Stimulated activated CD8-positive, alpha-beta memory T cell treated with anti-CD3 and anti-CD28 coated beads, Interleukin-7, amount 100 ng/mL, for 1 hour (primary cell): Measurements from ENCODE around the gene DCBLD2.

ENCODE experiments used
- DNase-seq, 2 donors: peaks; one replicate each; pipeline ENCODE4 v3.0.0-alpha.2; 2020; ENCODE audit warnings: low read depth in 2 of 2

The DCBLD2 gene

DNA sequence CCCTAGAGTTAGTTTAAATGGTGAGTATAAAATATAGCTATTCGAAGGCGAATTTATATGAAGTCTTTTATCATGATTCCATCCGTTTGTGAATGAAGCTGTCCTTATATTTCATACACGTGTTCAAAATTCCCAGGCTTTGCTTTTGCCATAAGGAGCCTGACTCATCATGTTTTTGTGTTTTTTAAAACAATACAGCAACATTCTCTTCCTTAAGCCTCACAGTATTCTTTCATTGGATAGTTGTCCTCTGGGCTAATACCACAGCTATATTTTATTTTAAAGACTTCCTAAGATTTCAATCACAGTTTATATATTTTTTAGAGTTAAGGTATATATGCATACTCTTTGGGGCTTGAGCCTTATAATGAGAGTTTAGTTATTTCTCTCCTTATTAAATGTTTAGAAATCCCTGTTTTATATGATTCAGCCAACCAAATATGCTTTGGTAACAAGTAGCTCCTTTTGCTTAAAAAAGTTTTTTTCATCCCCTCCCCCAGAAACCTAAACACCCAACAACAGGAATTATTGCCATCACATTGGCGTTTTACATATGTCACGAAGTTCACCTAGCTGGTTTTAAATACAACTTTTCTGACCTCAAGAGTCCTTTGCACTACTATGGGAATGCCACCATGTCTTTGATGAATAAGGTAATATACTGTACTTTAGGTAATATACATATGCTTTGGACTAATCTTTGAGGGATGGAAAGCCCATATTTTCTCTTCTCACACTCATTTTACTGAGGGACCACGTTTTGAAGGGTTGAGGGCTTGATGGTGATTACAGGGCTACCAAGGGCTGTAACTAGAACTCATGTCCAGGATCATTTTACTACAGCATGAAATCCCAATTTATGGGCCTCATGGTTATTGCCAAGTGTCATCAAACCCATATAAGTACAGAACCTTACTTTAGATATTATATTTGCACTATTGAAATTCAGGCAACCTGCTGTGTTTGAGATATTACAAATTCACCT is 109.9 kb downstream of the DCBLD2 start:
- no peak for DNase-seq

DNA sequence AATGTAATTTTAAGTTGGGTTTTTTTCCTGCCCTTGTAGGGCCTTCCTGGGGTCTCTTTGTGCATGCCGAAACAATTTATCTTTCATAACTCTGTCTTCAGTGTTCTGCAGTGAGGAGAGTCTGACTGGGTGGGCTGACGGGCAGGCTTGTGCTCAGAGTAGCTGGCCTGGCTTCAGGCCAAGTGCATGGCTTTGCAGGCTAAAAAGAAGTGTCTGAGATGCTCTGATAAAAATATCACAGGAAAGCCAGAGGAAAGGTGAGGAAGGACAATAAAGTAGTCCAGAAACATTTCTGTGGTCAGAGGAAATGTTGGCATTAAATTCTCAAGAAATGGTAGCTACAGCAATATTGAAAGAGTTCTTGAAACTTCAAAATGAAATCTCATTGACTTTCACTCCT is 112.8 kb downstream of the DCBLD2 start:
- DNase-seq: no peak

DNA sequence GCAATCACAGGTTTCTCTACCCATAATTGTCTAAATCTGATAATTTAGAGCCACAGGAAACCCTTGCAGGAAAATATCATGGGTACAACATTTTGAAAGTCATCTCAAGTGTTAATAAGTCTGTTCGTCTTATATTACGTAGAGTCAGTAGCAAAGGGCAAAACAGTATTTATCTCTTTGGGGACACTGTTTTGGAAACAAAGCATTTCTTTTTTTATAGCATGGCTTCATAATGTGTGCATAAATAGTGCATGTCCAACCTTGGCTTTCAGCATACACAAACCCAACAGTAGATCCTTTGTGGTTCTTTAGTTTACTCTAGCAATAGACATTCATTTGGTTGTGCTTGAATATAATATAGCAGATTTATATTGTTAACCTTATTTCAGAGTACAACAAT is 114.3 kb downstream of the DCBLD2 start:
- no peak for DNase-seq

DNA sequence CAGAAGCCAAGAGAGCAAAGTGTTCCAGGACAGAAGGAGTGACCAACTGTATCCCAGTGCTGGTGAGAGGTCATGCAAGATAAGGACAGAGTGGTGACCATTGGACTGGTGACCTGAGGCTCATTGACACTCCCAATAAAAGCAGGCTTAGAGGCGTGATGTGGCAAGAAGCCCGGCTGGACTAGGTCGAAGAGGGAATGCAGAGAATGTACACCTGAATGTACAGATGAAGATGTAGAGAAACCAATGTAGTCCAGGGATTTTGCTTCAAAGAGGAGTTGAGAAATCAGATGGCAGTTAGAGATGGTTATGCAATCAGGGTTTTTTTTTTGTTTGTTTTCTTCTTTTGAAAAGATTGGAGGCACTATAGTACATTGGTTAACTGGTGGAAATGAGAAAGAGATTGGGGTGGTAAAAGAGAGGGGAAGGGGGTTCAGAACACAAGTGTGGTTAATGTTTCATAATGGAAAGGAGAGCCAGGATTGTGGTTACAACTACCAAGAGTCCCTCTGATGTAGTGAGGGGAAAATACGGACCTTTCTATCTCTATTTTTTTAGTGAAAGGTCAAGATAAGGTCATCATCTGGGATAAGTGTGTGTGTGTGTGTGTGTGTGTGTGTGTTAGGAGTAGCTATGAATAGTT is 115.0 kb downstream of the DCBLD2 start:
- DNase-seq: no peak

DNA sequence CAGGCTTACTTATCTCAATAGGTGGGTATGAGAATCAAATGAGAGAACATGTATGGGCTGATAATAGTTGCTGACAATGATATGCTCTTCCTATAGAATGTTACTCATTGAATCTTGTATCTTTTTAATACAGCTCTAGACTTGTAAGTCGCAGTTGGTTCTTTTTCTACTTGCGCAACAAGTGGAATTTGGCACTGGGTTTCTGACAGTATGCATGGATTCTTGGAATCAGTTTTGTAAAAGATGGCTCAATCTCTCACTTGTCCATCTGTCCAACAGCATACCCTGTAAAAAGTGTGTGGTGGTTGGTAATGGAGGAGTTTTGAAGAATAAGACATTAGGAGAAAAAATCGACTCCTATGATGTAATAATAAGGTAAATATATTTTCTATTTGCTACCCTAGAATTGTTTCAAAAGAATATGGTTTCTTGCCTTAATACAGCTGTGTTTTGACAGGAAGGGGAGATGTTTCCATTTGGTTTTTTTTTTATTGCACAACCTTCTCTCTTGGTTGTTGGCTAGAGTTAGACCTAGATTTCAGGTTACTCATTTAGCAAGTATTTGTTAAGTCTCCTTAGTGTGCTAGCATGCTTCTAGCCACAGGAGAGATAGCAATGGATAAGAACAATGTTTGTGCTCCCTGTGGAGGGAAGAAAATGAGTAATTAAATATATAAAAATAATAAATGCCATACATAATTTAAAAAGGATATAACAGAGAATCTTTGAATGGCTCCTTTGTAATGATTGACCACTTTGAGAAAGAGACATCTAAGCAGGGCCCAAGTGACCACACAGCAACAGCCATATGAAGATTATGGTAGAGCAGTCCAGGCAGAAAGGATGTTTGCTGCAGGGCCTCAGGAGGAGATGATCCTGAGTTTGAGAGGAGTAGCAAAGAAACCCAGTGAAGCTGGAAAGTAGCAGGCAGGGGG is 116.6 kb downstream of the DCBLD2 start:
- DNase-seq: no peak

DNA sequence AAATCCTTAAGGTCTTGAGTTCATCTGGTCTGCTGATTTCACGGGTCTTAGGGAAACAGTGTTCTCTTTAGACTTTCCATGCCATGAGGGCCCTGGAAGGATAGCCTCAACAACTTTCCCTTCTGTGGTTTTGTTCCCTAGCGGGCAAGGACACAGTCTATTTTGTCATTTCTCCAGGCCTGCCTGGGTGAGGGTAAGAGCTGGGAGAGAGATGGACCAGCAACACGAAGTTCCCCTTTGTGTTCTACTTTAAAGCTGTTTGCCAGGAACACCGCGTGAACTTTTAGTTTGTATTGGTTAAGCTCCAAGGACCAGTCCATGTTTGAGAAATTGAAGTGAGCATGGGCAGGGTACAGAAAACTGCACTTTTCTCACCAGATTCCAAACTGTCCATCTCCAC is 117.5 kb downstream of the DCBLD2 start:
- no peak for DNase-seq

DNA sequence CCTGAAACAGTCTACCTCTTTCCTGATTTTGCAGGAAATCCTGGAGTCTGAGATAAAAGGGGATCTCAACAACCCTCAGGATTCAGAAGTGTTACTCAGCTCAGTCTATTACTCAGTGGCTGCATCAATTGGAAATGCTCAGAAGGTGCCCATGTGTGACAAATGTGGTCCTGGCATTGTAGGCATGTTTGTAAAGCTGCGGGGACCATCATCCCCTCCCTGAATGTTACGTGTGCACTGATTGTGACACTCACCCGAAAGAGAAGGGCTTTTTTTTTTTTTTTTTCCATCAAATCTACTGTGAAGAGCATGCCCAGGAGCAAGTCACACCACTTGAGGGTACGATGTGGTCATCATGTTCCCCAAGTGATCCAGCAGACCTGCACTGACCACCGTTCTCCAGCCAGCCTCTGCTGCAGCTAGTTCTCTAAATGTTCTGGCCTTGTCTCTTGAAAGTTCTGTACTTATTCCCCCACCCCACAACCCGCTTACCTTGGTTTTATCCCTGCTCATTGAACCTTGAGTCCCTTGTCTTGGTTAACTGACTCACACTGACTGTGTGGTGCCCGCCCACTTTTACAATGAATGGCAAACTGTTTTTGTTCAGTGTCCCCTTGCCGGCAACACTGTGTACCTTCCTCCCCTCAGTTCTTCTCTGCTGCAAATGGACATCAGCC is 118.5 kb downstream of the DCBLD2 start:
- DNase-seq: no peak

DNA sequence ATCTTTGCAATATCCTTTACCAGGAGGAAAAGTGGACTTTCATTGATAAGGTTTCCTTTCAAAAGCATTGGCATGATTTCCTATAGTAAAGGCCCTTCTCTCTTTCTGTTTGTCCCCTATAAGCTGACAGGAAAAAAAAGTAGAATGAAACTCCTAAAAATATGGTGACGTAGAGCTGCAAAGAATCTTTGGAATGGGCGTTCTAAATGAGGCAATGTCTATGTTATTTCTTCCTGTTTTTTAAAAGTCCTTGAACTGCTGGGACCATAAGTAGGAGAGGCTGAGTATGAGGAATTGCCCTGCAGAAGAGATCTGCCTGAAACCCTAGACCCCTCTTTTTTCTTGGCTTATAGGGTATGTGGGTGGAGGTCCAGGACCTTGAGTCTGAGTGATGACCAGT is 121.2 kb downstream of the DCBLD2 start:
- no peak for DNase-seq

DNA sequence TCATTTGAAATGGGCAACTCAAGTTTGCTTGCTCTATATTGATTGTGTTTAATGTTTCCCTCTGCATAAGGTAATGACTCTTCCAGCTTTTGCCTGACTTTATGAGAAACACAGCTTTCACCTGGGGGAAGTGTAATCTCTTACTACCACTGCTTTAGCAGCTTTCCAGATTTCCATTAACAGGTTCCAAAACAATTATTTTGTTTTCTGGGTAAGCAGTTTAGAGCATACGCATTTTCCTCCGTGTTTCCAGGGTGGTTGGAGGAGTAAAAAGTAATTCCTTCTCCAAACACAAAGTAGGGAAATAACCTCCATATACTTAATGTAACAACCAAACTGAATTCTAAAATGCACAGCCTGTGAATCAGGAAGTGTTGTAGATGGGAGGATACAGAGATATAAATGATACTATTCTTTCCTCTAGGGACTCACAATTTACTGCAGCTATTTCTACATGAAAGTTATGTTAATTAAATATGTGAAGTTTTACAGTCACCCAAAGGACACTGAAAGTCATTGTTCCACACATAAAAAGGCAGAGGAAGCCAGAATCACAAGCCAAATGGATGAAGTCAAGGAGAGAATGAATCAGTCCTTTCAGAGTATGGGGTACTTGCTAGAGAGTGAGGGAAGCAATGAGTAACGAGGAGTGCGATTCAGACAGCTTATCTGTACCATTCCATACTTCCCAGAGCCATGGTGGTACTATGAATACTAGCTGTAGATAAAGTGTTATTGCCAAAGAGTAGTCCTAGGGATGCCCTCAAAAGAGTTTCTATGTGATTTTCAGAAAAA is 121.8 kb downstream of the DCBLD2 start:
- no peak for DNase-seq

DNA sequence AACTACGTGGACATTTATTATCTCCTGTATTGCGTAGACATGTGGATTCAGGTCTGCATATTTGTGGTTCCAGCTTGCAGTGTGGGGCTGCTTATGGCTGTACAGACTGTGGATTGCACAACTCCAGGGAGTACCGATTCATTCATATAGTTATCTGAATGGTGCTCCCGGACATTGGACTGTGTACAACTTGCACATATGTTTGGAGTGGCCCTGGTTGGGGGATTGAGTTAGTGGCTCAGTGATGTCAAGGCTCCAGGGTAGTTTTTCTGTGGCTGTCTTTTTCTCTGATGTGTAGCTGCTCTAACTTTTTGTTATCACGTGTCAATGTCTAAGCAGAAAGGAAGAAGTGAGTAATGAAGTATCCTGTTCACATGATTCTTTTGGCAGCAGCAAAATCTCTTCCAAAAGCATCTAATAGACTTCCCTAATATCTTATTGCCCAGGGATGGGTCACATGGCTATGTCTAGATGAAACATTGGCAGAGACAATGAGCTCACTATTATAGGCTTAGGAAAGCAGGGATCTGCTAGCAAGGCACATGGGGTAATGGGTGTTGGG is 122.6 kb downstream of the DCBLD2 start:
- no peak for DNase-seq

DNA sequence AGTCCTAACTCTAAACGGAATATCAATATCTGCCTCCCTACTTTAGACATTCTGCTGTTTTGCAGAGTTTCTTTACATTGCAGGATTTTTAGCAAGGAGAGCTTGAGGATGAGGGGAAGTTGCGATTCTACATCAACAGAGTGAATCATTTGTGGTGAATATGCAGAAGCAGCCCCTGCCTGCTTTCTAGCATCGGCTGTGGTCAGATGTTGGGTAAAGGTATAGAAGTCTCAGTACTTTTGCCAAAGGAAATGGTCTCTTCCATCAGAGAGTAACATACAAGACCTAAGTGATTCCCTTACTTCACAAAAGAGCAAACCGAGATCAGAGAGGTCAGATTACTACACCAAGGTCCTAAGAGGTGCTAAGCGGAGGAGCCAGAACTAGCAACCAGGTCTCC is 123.1 kb downstream of the DCBLD2 start:
- no peak for DNase-seq

DNA sequence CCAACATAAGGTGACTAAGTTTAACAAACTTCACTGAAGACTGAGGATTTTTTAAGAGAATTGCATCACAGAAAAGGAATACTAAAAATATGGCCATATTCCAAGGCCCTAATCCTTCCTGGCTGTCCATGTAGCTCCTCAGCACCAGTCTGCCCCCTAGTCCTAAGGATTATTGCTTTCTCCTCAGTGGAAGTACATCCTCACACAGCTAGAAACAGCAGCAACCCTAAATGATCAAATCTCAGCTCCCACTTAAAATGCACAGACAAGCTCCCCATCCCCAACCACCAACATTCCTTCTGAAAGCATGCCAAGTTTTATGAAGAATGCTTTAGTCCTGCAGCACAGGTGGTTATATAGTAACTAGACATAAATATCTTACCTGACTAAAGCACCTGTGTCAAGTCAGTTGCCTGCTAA is 123.7 kb downstream of the DCBLD2 start:
- DNase-seq: no peak

DNA sequence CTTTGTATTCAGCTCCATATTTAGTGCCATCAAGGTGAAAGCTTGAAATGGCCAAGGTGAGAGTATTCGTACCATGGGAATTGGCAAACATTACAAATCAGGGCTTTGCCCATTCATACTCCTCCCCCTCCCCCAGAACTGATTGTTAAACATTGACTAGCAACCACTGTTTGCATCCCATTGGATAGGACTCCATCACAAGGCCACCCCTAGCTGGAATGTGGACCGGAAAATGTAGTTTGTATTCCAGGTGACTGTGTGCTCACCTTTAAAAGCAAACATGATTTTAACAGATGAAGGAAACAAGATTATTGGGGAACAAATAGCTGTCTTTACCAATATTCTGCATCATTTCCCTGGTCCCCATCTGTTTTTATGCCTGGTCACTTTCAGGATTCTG is 124.2 kb downstream of the DCBLD2 start:
- no peak for DNase-seq

DNA sequence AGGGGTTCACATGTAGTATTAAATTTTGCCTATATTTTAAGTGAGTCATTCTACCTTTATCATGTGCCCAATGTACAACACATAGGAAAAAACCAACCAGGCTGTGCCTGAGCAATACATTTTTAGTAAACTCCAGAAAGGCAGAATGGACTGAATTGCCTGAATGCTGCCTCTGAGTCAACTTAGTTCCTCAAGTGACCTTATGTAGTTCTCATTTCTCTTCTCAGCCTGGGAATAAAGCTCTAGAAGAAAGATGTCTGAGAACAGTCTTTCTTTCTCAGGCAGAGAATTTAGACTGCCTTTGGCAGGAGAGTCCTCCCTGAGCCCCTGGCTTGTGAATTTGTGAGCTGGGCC is 125.4 kb downstream of the DCBLD2 start:
- DNase-seq: no peak

DNA sequence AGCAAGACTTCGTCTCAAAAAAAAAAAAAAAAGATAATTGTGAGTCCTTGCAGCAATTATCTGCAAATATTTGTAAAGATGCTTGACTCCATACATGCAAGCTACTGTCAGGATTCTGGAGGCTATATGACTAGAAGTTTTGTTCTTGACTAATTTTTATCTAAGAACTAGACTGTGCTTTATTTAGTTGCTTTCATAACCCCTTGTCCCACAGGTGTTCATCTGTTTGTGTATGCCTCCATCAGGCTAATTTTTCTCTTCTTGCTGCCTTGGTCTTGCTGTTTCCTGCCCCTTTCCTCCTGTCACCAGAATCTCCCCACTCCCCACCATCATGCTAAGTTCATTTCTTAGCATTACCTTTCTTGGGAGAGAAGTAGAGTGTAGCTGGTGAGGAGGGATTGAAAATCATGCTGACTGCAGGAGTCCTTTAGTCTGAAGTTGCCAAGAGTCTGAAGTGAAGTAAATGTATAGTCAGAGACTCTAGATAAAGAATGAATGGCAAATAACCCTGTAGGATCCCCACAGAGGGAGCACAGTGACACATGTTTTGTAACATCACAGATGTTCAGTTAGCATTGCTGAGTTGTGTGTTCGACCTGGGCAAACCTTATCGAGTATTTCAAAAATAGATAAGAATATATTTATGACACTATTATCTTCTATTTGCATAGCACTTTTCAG is 125.9 kb downstream of the DCBLD2 start:
- DNase-seq: no peak

DNA sequence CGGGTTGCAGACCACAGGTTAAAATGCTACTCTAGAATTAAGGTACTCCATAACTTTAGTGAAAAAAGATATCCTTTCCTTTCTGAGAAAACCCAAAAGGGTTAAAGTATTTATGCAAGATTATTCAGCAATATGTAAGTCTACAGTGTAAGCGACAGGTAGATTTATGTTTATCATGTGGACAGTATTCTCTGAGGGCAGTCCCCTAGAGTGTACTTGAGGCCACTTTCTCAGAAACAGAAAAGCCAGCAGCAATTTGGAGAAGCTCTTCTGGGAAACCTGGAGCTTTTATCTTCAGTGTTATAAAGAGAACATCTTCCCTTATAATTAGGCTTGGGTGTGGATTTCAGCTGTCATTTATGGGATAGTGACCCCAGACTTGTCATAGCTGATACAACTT is 129.5 kb downstream of the DCBLD2 start:
- DNase-seq: no peak

DNA sequence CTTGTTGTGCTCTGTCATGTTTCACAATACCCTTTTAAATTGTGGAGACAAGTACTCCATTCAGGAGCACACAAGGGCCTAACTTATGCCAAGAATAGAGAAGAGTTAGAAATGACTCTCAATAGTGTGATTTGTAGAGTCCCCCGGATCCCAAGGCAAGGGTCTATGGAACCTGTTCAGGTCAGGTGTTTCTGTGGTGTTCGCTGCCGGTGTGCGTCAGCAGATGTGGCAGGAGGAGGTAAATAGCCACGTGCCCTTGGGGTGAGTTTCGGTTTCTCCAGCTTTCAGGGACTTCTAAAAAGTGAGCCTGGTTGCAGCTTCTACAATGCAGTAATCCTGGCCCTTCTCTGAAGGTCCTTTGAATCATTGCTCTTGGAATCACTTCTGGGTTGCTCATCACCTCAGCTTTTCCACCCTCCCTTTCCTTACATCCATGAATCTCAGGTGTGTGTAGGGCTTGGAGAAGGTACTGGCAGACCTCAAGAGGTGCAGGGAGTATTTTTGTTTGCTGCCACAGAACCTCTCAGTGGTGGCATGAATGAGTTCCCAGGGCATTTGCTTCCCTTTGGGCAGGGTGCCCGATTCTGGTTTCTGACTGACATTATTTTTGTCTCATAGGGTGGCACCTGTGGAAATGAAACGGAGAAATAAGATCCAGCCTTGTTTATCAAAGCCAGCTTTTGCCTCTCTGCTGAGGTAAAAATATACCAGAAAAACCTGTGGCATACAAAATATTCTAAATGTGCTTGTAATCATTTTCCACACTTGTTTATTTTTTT is 131.0 kb downstream of the DCBLD2 start:
- no peak for DNase-seq

DNA sequence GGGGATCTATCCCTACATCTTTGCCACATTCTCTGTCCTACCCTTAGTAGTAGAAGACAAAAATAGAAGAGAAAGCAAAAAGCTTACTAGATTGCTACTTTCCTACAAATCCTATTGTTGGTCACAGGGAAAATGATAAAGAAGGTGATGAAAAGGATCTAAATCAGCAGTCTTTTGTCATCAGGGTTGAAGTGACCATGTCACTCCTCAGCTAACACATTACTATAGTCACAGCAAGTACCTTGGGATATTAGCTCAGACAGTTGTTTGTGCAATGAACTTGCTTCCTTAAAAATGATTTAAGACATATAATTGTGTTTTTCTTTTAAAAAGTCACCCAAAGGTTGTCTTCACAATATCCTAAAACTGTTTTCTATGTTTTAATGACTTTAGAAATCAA is 132.0 kb downstream of the DCBLD2 start:
- no peak for DNase-seq

DNA sequence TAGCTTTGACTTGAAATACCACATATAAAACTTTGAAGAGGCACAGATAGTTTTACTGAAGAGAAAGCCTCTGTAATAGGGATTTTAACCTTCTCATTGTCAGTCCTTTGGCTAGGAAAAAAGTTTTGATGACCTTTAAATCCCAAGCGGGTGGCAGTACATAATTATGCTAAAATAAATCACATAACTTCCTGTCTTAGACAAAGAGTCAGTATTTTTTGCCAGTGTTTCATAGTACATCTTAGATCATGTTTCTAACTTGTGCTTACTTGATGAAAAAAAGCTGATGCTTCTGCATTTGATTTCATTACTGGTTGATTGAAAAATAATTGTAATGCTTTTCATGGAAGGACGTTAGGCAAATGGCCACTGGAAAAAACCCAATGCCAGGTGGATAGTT is 132.5 kb downstream of the DCBLD2 start:
- no peak for DNase-seq
